Neuronal stem cell (in vitro differentiated cells): ENCODE measurements around the gene MCOLN2.

ENCODE experiments used
- DNase-seq: peaks from one replicate; pipeline ENCODE4 v3.0.0-alpha.2; 2013; ENCODE audit warnings: low spot score
- H2AFZ ChIP-seq: one replicate; pipeline ENCODE4 v1.6.1; 2013; ENCODE audit warnings: mild to moderate bottlenecking, low read length, inconsistent platforms
- H2AK5ac ChIP-seq: 2 replicates; pipeline ENCODE4 v1.6.1; 2013; ENCODE audit warnings: low read depth, mild to moderate bottlenecking, inconsistent platforms, low read length, moderate library complexity, mixed read lengths
- H2BK120ac ChIP-seq: 2 replicates; pipeline ENCODE4 v1.6.1; 2013; ENCODE audit warnings: low read depth, mild to moderate bottlenecking, inconsistent platforms, low read length, moderate library complexity, mixed read lengths
- H2BK12ac ChIP-seq: one replicate; pipeline ENCODE4 v1.6.1; 2013; ENCODE audit warnings: low read length, inconsistent platforms
- H2BK15ac ChIP-seq: 2 replicates; pipeline ENCODE4 v1.6.1; 2013; ENCODE audit warnings: mild to moderate bottlenecking, low read length, inconsistent platforms, mixed read lengths
- H2BK5ac ChIP-seq: one replicate; pipeline ENCODE4 v1.6.1; 2013; ENCODE audit warnings: inconsistent platforms, mild to moderate bottlenecking, low read length, moderate library complexity
- H3K14ac ChIP-seq: one replicate; pipeline ENCODE4 v1.6.1; 2013; ENCODE audit warnings: low read length, inconsistent platforms
- H3K18ac ChIP-seq: 2 replicates; pipeline ENCODE4 v1.6.1; 2013; ENCODE audit warnings: low read length, inconsistent platforms
- H3K23ac ChIP-seq: 2 replicates; pipeline ENCODE4 v1.6.1; 2013; ENCODE audit warnings: low read depth, mild to moderate bottlenecking, mixed read lengths, low read length, inconsistent platforms; ENCODE audit not compliant: poor library complexity
- H3K27ac ChIP-seq: replicated peaks from 3 replicates; pipeline ENCODE4 v1.5.1; 2013; ENCODE audit warnings: low read length, inconsistent platforms
- H3K27me3 ChIP-seq, 3 experiments: 2 replicates each; pipeline ENCODE4 v1.6.1; 2013; ENCODE audit warnings: low read length in 3 of 3, mild to moderate bottlenecking in 2 of 3, inconsistent platforms in 1 of 3, low read depth in 1 of 3, mixed read lengths in 1 of 3, moderate library complexity in 1 of 3; ENCODE audit not compliant: control insufficient read depth in 3 of 3, insufficient read depth in 3 of 3
- H3K36me3 ChIP-seq, 2 donors: replicated peaks in 1 of 2; 2 replicates each; pipeline ENCODE4 v1.6.1; 2013; ENCODE audit warnings: low read length in 2 of 2; ENCODE audit not compliant: control insufficient read depth in 2 of 2, insufficient read depth in 2 of 2
- H3K4ac ChIP-seq: 2 replicates; pipeline ENCODE4 v1.6.1; 2013; ENCODE audit warnings: inconsistent platforms, mild to moderate bottlenecking, low read length, moderate library complexity
- H3K4me1 ChIP-seq, 2 donors: 1 replicate in 1 of 2; 2 replicates in 1 of 2; pipeline ENCODE4 v1.6.1; 2013; ENCODE audit warnings: low read length in 2 of 2, low read depth in 1 of 2; ENCODE audit not compliant: control insufficient read depth in 2 of 2, insufficient read depth in 1 of 2
- H3K4me2 ChIP-seq: one replicate; pipeline ENCODE4 v1.6.1; 2013; ENCODE audit warnings: mild to moderate bottlenecking, low read length, inconsistent platforms; ENCODE audit not compliant: insufficient read depth, poor library complexity, severe bottlenecking
- H3K4me3 ChIP-seq, 2 donors: 2 replicates each; pipeline ENCODE4 v1.5.1; 2013; ENCODE audit warnings: low read length in 2 of 2, mild to moderate bottlenecking in 2 of 2, inconsistent platforms in 1 of 2, moderate library complexity in 1 of 2
- H3K79me1 ChIP-seq: one replicate; pipeline ENCODE4 v1.6.1; 2013; ENCODE audit warnings: low read depth, mild to moderate bottlenecking, inconsistent platforms, low read length, moderate library complexity
- H3K9ac ChIP-seq: one replicate; pipeline ENCODE4 v1.6.1; 2013; ENCODE audit warnings: mild to moderate bottlenecking, low read depth, low read length, inconsistent platforms; ENCODE audit not compliant: poor library complexity
- H3K9me3 ChIP-seq, 2 donors: replicated peaks in 1 of 2; 2 replicates each; pipeline versions ENCODE3 to v1.6.1; 2013; ENCODE audit warnings: low read length in 2 of 2, mild to moderate bottlenecking in 2 of 2, inconsistent platforms in 1 of 2, low read depth in 1 of 2, mixed read lengths in 1 of 2, moderate library complexity in 1 of 2; ENCODE audit not compliant: control insufficient read depth in 2 of 2, insufficient read depth in 1 of 2
- H4K8ac ChIP-seq: one replicate; pipeline ENCODE4 v1.6.1; 2013; ENCODE audit warnings: low read depth, mild to moderate bottlenecking, inconsistent platforms, low read length, moderate library complexity
- H4K91ac ChIP-seq: one replicate; pipeline ENCODE4 v1.6.1; 2013; ENCODE audit warnings: low read length, low read depth, mild to moderate bottlenecking, inconsistent platforms; ENCODE audit not compliant: poor library complexity
- WGBS, 2 donors: extraction: QIAGEN DNeasy Blood & Tissue Kit; methylation state at CpG; one replicate each; pipeline ENCODE4 v1.1.7; 2013; ENCODE audit warnings: missing lambda C conversion rate in 2 of 2, mixed read lengths in 1 of 2; ENCODE audit not compliant: insufficient read length in 2 of 2, insufficient replicate concordance in 1 of 2; ENCODE audit errors: extremely low coverage in 2 of 2; 5-methylcytosine and 5-hydroxymethylcytosine counted together

MCOLN2 gene

GRCh38 chr1:84930329-84930728 lies 66.6 kb downstream of the MCOLN2 start:
- no peak overlapping the region for H2BK12ac ChIP-seq
- H3K14ac ChIP-seq = no peak overlapping the region
- DNase-seq = no peak
- no peak overlapping the region for H3K4me3 ChIP-seq
- H2BK120ac ChIP-seq = no peak overlapping the region
- no peak overlapping the region for H3K18ac ChIP-seq
- H2BK5ac ChIP-seq = no peak overlapping the region
- no peak overlapping the region for H4K91ac ChIP-seq
- no peak overlapping the region for H3K9ac ChIP-seq
- no peak overlapping the region for H2BK15ac ChIP-seq
- no peak overlapping the region for H3K27ac ChIP-seq
- H3K4me1 ChIP-seq = no peaks in the 10 kb centered on the region
- H4K8ac ChIP-seq = no peak overlapping the region
- no peak overlapping the region for H2AFZ ChIP-seq
- no peak overlapping the region for H3K4ac ChIP-seq
- H2AK5ac ChIP-seq = no peak overlapping the region
- H3K23ac ChIP-seq = no peak overlapping the region
- H3K9me3 ChIP-seq = no peaks in the 10 kb centered on the region
- H3K36me3 ChIP-seq = no peaks in the 10 kb centered on the region
- WGBS, 2 donors = no CpG with 5 or more reads among the region's 4 CpGs
- H3K4me2 ChIP-seq = no peak overlapping the region
- H3K79me1 ChIP-seq = no peaks in the 10 kb centered on the region
- H3K27me3 ChIP-seq = peaks cover 0 to 9% (median 0%) of the 10 kb centered on the region in 3 experiments

GRCh38 chr1:84929581-84929980 lies 67.3 kb downstream of the MCOLN2 start:
- Histone ChIP-seq H2BK15ac (no peak overlapping the region), H4K8ac (no peak overlapping the region), H3K9ac (no peak overlapping the region), H3K9me3 (no peaks in the 10 kb centered on the region), H3K4me1 (no peaks in the 10 kb centered on the region), H3K4me3 (no peak overlapping the region), H3K14ac (no peak overlapping the region), H3K79me1 (no peaks in the 10 kb centered on the region), H3K27ac (no peak overlapping the region), H3K23ac (no peak overlapping the region), H2BK5ac (no peak overlapping the region), H2BK120ac (no peak overlapping the region), H3K4me2 (no peak overlapping the region), H3K36me3 (no peaks in the 10 kb centered on the region), H2BK12ac (no peak overlapping the region), H2AFZ (no peak overlapping the region), H4K91ac (no peak overlapping the region), H2AK5ac (no peak overlapping the region), H3K18ac (no peak overlapping the region), H3K4ac (no peak overlapping the region), H3K27me3 (peaks cover 0 to 5% (median 0%) of the 10 kb centered on the region in 3 experiments)
- no peak for DNase-seq
- no CpG with 5 or more reads among the region's 1 CpG for WGBS, 2 donors

- Histone ChIP-seq H4K91ac (no peak overlapping the region), H3K4ac (no peak overlapping the region), H3K18ac (no peak overlapping the region), H2BK12ac (no peak overlapping the region), H3K27me3 (peaks cover 0 to 5% (median 0%) of the 10 kb centered on the region in 3 experiments), H3K23ac (no peak overlapping the region), H2BK5ac (no peak overlapping the region), H3K27ac (no peak overlapping the region), H3K36me3 (no peaks in the 10 kb centered on the region), H2BK15ac (no peak overlapping the region), H2AK5ac (no peak overlapping the region), H3K79me1 (no peaks in the 10 kb centered on the region), H3K9me3 (no peaks in the 10 kb centered on the region), H3K9ac (no peak overlapping the region), H4K8ac (no peak overlapping the region), H2BK120ac (no peak overlapping the region), H2AFZ (no peak overlapping the region), H3K4me3 (no peak overlapping the region), H3K14ac (no peak overlapping the region), H3K4me1 (no peaks in the 10 kb centered on the region), H3K4me2 (no peak overlapping the region)
- no peak for DNase-seq
- WGBS, 2 donors = no CpG with 5 or more reads among the region's 4 CpGs
Observed at GRCh38 chr1:84928979-84929378, 67.9 kb downstream of the MCOLN2 start.

DNA sequence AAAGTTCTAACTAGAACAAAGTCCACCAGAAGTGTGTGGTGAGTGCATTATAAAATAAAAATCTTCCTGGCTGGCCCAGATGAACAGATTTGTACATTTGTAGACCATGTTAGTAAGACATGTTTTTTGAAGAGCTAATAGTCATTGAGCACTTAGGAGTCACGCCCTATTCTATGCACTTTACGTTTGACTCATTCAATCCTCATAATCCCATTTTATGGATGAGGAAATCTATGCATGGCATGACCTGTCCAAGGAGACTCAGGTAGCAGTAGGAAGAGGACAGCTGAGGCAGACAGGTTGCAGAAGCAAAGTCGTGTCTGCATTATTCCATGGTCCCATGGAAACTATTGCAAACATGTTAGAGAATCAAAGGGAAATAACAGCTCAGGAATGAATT lies 73.6 kb downstream of the MCOLN2 start:
- Histone ChIP-seq H3K23ac (no peak overlapping the region), H2BK120ac (no peak overlapping the region), H3K9ac (no peak overlapping the region), H3K4me1 (no peaks in the 10 kb centered on the region), H3K4me3 (no peak overlapping the region), H3K18ac (no peak overlapping the region), H3K27ac (no peak overlapping the region), H3K27me3 (no peaks in the 10 kb centered on the region), H3K36me3 (no peaks in the 10 kb centered on the region), H3K79me1 (no peaks in the 10 kb centered on the region), H2AFZ (no peak overlapping the region), H2BK15ac (no peak overlapping the region), H2BK5ac (no peak overlapping the region), H2AK5ac (no peak overlapping the region), H2BK12ac (no peak overlapping the region), H3K4ac (no peak overlapping the region), H3K9me3 (no peaks in the 10 kb centered on the region), H4K91ac (no peak overlapping the region), H3K4me2 (no peak overlapping the region), H4K8ac (no peak overlapping the region), H3K14ac (no peak overlapping the region)
- WGBS, 2 donors = no CpG with 5 or more reads among the region's 3 CpGs
- DNase-seq = no peak
